GM12872 (cell line): ENCODE results near the gene NOS1.

Experiments used
- TF ChIP-seq, protein P1 (sequence below): IDR thresholded peaks from 3 replicates; pipeline ENCODE4 v1.5.1; 2011; ENCODE audit warnings: low read depth, mild to moderate bottlenecking, low read length, moderate library complexity; ENCODE audit not compliant: insufficient read depth

Gene NOS1

DNA sequence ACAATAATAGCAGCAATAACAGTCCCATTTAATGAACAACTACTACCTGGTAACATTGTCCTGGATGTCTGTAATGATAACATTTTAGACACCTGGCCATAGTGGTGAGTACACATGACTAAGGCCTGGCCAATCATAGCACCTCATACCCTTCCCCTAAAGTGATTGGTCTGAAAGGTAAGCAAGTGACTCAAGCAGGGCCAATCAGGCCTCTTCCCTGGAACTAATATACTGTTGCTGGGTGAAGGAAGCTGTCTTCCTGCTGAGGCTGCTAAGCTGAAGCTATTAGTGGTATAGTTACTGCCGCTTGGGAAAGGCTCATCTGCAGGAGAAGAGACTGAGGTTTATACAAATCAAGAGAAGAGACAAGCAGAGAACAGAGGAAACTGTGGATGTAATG lies 18.7 kb upstream of the NOS1 start:
- TF ChIP-seq, protein P1, sequence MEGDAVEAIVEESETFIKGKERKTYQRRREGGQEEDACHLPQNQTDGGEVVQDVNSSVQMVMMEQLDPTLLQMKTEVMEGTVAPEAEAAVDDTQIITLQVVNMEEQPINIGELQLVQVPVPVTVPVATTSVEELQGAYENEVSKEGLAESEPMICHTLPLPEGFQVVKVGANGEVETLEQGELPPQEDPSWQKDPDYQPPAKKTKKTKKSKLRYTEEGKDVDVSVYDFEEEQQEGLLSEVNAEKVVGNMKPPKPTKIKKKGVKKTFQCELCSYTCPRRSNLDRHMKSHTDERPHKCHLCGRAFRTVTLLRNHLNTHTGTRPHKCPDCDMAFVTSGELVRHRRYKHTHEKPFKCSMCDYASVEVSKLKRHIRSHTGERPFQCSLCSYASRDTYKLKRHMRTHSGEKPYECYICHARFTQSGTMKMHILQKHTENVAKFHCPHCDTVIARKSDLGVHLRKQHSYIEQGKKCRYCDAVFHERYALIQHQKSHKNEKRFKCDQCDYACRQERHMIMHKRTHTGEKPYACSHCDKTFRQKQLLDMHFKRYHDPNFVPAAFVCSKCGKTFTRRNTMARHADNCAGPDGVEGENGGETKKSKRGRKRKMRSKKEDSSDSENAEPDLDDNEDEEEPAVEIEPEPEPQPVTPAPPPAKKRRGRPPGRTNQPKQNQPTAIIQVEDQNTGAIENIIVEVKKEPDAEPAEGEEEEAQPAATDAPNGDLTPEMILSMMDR, result no peak

DNA sequence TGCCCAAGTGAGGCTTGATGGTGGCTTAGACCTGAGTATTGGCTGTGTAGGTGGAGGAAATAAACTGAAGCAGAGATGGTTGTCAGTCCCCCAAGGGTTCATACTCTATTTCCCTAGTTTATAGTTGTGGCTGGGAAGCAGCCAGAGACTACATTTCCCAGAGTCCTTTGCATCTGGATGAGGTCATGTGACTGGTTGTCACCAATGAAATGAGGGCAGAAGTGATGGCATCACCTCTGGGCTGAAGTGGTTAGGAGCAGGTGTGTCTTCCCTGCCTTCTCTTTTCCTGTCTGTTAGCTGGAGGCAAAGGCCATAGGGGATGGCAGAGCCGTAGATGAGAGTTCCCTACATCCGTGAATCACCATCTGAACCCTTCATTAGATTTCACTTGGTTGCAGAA lies 16.3 kb upstream of the NOS1 start:
- TF ChIP-seq, protein P1, result no peak

DNA sequence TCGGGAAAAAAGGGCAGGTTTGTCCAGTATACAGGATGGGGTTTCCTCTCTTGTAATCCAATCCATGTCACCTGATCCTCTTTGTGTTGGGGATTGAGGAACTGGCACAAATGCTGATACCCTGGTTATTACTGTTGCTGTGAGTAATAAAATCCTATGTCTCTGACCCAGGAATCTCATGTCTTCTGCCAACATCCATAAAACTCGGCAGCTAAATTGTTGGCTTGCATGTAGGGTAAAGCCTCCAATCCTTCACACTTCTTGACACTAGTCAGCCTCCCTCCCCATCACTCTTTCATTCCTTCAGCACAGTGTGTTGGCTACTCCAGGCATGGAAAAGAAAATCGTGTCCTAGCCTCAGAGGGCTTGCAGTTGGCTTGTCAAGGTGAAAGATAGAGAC lies 9.2 kb upstream of the NOS1 start:
- TF ChIP-seq, protein P1, result no peak

DNA sequence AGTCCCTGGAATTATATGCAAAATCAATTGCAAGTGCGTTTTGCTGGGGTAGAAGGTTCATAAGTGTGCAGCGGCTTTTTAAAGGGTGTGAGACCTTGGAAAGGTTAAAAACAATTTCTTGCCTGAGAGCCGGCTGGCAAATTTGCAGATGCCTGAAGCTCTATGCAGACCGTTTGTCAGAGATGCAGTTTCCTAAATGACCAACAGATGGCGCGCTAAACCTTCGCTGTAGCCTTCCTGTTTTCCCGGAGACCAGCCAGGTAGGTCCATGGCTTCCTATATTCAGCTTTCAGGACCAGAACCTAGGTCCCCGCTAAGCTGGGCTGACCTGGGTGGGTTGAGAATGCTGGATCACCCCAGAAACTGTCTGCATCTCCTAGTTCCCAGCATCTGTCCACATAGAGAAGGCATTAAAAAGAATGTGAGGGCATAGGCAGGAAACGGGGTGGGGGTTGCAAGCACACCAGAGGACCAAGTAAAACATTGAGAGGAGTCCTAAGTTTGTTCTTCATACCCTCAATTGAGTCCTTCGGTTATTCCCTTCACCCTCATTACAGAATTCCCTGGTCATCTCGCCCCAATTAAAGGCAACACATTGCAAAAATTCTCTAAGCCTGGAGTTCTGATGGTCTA lies 5.7 kb upstream of the NOS1 start:
- TF ChIP-seq, protein P1, result peak; percentile 95

DNA sequence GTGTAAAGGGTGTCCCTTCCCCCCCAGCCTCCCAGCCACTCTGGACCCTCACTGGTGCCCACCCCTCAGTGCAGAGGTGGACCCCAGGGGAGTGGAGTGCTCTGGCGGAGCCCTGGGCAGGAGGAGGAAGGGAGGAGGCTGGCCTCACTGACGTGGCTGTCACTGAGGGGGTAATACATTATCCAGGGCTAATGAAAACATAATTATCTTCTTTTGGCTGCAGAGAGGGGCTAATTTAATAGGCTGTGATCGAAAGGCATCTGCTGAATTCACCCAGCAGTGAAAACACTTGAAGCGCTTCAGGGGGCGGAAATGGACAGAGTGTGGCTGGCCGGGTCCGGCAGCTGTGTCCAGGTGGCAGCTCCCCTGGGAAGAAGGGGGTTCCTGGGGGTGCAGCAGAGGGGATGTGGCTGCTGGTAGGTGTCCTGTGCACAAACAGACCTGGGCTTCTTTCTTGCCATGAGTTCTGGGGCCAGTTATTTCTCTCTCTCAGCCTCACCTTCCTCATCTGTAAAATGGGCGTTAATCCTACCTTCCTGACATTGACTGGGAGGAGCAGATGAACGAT lies 3.7 kb upstream of the NOS1 start:
- TF ChIP-seq, protein P1, result no peak

DNA sequence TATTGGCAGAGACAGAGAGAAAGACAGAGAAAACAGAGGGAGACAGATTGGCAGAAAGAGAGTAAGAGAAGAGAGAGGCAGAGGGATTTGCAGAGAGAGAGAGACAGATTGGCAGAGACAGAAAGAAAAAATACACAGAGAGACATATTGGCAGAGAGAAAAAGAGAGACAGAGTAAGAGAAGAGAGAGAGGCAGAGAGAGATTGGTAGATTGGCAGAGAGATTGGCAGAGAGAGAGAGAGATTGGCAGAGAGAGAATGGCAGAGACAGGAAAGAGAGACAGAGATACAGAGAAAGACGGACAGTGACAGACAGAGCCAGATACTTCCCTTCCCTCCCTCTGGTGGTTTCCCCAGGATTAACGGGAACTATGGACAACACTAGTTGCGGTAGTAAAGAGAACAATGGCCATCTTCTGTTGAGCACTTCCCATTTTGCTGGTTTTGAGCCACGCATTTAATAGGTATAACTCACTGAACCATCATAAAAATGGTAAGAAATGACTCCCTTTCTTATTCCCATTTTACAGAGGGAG lies 2.6 kb upstream of the NOS1 start:
- TF ChIP-seq, protein P1, result no peak

DNA sequence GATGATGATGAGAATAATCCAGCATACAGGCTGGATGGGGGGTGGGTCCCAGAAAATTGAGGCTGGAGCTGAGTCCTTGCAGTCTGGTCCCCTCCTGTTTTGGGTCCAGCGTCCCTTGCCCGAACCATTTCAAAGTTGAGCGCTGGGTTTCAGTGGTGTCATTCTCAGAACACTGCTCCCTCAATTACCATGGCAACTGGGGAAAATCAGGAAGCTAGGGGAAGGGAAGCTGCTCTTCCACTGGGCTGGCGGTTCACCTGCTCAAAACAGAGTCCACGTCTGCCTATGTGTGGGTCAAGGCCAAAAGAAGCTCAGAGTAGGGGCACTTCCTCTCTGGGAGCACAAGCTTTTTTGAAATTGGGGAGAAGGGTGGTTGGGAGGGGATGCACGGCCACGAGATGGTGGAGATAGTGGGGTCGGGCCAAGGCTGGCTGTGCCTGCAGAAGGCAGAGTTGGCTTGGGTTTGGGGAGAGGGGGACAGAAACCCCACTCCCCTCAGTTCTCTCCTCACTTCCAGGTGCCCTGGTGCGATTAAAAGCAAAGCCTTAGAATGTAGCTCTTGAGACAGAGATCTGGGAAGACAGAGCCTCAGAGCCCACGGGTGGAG lies 1.7 kb upstream of the NOS1 start:
- TF ChIP-seq, protein P1, result no peak
